HepG2 (cell line): Measurements from ENCODE around the gene OLFM2. TPM values are rescaled to one million over a fixed set of nuclear protein-coding genes. Genes with fewer than 3 reads are reported as not detected.

Experiments used
- EEA1 ChIP-seq: sonication (generic); formaldehyde crosslinking; IDR thresholded peaks from 2 replicates; pipeline ENCODE4 v1.5.1; 2020; ENCODE audit warnings: mild to moderate bottlenecking, missing genetic modification reagents, borderline replicate concordance
- ELF3 ChIP-seq: IDR thresholded peaks from 2 replicates; pipeline ENCODE4 v1.6.1; 2016; ENCODE audit warnings: missing genetic modification reagents, missing compliant biosample characterization
- ESRRA ChIP-seq: sonication (generic); formaldehyde crosslinking; IDR thresholded peaks from 2 replicates; pipeline ENCODE4 v1.5.1; 2020; ENCODE audit warnings: mild to moderate bottlenecking, low read depth, missing genetic modification reagents
- FOSL1 ChIP-seq: sonication (generic); formaldehyde crosslinking; IDR thresholded peaks from 2 replicates; pipeline ENCODE4 v1.9.0; 2021; ENCODE audit warnings: missing genetic modification reagents, borderline replicate concordance
- GATA4 ChIP-seq: sonication (generic); IDR thresholded peaks from 2 replicates; pipeline ENCODE4 v1.6.1; 2016; ENCODE audit warnings: antibody characterized with exemption, low read depth, borderline replicate concordance
- HHEX ChIP-seq: IDR thresholded peaks from 2 replicates; pipeline ENCODE4 v1.6.1; 2016; ENCODE audit warnings: control low read depth
- MIXL1 ChIP-seq: IDR thresholded peaks from 2 replicates; pipeline ENCODE4 v1.6.1; 2016
- MYNN ChIP-seq: sonication (generic); formaldehyde crosslinking; IDR thresholded peaks from 2 replicates; pipeline ENCODE4 v1.4.0; 2020; ENCODE audit warnings: mild to moderate bottlenecking, low read depth, missing genetic modification reagents
- NFE2L2 ChIP-seq: fragments of 150-350 bp; IDR thresholded peaks from 2 replicates; pipeline ENCODE4 v1.6.1; 2014; ENCODE audit warnings: low read length
- NONO ChIP-seq, 2 experiments: fragments of 450-650 bp in 1 of 2; sonication (generic) in 1 of 2; formaldehyde crosslinking in 1 of 2; IDR thresholded peaks in 1 of 2; conservative IDR thresholded peaks in 1 of 2; 2 replicates each; pipeline versions ENCODE4 v1.6.1 to v1.8.0; 2017 to 2022; ENCODE audit warnings: mild to moderate bottlenecking in 1 of 2, missing genetic modification reagents in 1 of 2, moderate library complexity in 1 of 2
- PAX8 ChIP-seq: sonication (generic); formaldehyde crosslinking; IDR thresholded peaks from 2 replicates; pipeline ENCODE4 v1.8.0; 2022; ENCODE audit warnings: mild to moderate bottlenecking, missing genetic modification reagents, borderline replicate concordance
- RXRA ChIP-seq: sonication (generic); formaldehyde crosslinking; IDR thresholded peaks from 2 replicates; pipeline ENCODE4 v1.5.1; 2020; ENCODE audit warnings: missing genetic modification reagents
- TFAP4 ChIP-seq: sonication (generic); IDR thresholded peaks from 2 replicates; pipeline ENCODE4 v1.6.1; 2016; ENCODE audit warnings: low read depth, borderline replicate concordance
- ZBTB49 ChIP-seq: sonication (generic); formaldehyde crosslinking; IDR thresholded peaks from 2 replicates; pipeline ENCODE4 v1.4.0; 2020; ENCODE audit warnings: missing genetic modification reagents, borderline replicate concordance
- ZNF207 ChIP-seq: fragments of 450-650 bp; IDR thresholded peaks from 2 replicates; pipeline ENCODE4 v1.6.1; 2016; ENCODE audit warnings: antibody characterized with exemption, borderline replicate concordance
- ZNF282 ChIP-seq: fragments of 450-650 bp; IDR thresholded peaks from 2 replicates; pipeline ENCODE4 v1.6.1; 2018; ENCODE audit not compliant: partially characterized antibody
- ZNF331 ChIP-seq: sonication (generic); formaldehyde crosslinking; IDR thresholded peaks from 2 replicates; pipeline ENCODE4 v1.4.0; 2020; ENCODE audit warnings: missing genetic modification reagents
- ZNF788 ChIP-seq: sonication (generic); formaldehyde crosslinking; IDR thresholded peaks from 2 replicates; pipeline ENCODE4 v1.5.0; 2020; ENCODE audit warnings: mild to moderate bottlenecking, missing genetic modification reagents, borderline replicate concordance
- polyA plus RNA-seq, 8 experiments: library from polyadenylated mRNA; depleted of rRNA in 3 of 8; stranded (reverse) in 7 of 8; unstranded in 1 of 8; fragments of >200 nt; fragmentation: Illumina TruSeq in 4 of 8; extraction: Trizol in 4 of 8; gene quantifications; 2 replicates each; pipeline versions ENCODE4 v1.2.1 to v1.2.3, GENCODE V29; 2011 to 2016; ENCODE audit warnings: low read depth in 4 of 8, missing spikeins in 1 of 8, mixed read lengths in 1 of 8; ENCODE audit not compliant: insufficient read depth in 1 of 8
- total RNA-seq, 5 experiments: library from RNA; depleted of rRNA; stranded (reverse); fragments of >200 nt; fragmentation: Illumina TruSeq; extraction: Trizol; gene quantifications; 2 replicates each; pipeline ENCODE4 v1.2.3, GENCODE V29; 2016; ENCODE audit warnings: low read depth in 1 of 5
- TF ChIP-seq, protein P1 (sequence below), 2 experiments: sonication (generic) in 1 of 2; formaldehyde crosslinking in 1 of 2; IDR thresholded peaks; 2 replicates each; pipeline versions ENCODE4 v1.6.1 to v1.9.0; 2014 to 2022; ENCODE audit warnings: antibody characterized with exemption in 1 of 2, borderline replicate concordance in 1 of 2, inconsistent platforms in 1 of 2, low read depth in 1 of 2, missing genetic modification reagents in 1 of 2

OLFM2 gene
- total and polyA plus RNA-seq, 2 of the 13 experiments (the other 11 are each of a cell fraction or from before 2014, with no cell fraction given): 0.20 to 0.51 TPM

- TF ChIP-seq ZBTB49 (CRISPR knock-in tag): 0 out of 2 replicates have a peak, but pooled peaks have one; percentile 14
- no peak for TF ChIP-seq NFE2L2
- peak; percentile 26; the same call in 1 of the 2 replicates for TF ChIP-seq RXRA (CRISPR knock-in tag)
- no peak for TF ChIP-seq NONO (IDR thresholded peaks at IDR 0.05)
- TF ChIP-seq NONO (CRISPR knock-in tag; conservative IDR thresholded peaks at IDR 0.05): peak; percentile 88
- TF ChIP-seq ZNF207: no peak
- peak; percentile 79; the same call in 1 of the 2 replicates for TF ChIP-seq GATA4
- TF ChIP-seq PAX8 (CRISPR knock-in tag): no peak
- no peak for TF ChIP-seq MYNN (CRISPR knock-in tag)
- peak; percentile 87 for TF ChIP-seq ELF3 (CRISPR knock-in tag)
- no peak for TF ChIP-seq ZNF282
- TF ChIP-seq, protein P1, sequence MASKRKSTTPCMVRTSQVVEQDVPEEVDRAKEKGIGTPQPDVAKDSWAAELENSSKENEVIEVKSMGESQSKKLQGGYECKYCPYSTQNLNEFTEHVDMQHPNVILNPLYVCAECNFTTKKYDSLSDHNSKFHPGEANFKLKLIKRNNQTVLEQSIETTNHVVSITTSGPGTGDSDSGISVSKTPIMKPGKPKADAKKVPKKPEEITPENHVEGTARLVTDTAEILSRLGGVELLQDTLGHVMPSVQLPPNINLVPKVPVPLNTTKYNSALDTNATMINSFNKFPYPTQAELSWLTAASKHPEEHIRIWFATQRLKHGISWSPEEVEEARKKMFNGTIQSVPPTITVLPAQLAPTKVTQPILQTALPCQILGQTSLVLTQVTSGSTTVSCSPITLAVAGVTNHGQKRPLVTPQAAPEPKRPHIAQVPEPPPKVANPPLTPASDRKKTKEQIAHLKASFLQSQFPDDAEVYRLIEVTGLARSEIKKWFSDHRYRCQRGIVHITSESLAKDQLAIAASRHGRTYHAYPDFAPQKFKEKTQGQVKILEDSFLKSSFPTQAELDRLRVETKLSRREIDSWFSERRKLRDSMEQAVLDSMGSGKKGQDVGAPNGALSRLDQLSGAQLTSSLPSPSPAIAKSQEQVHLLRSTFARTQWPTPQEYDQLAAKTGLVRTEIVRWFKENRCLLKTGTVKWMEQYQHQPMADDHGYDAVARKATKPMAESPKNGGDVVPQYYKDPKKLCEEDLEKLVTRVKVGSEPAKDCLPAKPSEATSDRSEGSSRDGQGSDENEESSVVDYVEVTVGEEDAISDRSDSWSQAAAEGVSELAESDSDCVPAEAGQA (IDR thresholded peaks at IDR 0.05; ENCODE audit: low read depth): 0 out of 2 replicates have a peak, but pooled peaks have one; percentile 17
- TF ChIP-seq, protein P1 (CRISPR knock-in tag; IDR thresholded peaks at IDR 0.05; ENCODE audit: borderline replicate concordance): no peak
- peak; percentile 69; the same call in 1 of the 2 replicates for TF ChIP-seq EEA1 (CRISPR knock-in tag)
- TF ChIP-seq HHEX (CRISPR knock-in tag): no peak
- no peak for TF ChIP-seq FOSL1 (CRISPR knock-in tag)
- TF ChIP-seq MIXL1 (CRISPR knock-in tag): peak; percentile 68; the same call in 1 of the 2 replicates
- TF ChIP-seq ZNF788 (CRISPR knock-in tag): peak; percentile 66; the same call in 1 of the 2 replicates
- TF ChIP-seq ESRRA (CRISPR knock-in tag): 0 out of 2 replicates have a peak, but pooled peaks have one; percentile 70
- TF ChIP-seq TFAP4: peak; percentile 22; the same call in 1 of the 2 replicates
- peak; percentile 81 for TF ChIP-seq ZNF331 (CRISPR knock-in tag)
These were observed 108.8 kb downstream of the OLFM2 start, which contains the start of gene UBL5 (continued) for GRCh38 chr19:9827289-9828238.
